ENCODE measurements around the gene MAMSTR.

GRCh38 chr19:48731452-48731851, 11.9 kb upstream of the MAMSTR start:
- TF ChIP-seq CTCF (optimal IDR thresholded peaks at IDR 0.05 in 1 of 3, IDR thresholded peaks at IDR 0.05 in 1 of 3, conservative IDR thresholded peaks at IDR 0.05 in 1 of 3; ENCODE audit: extremely low read depth in 1 of 3, insufficient read depth in 2 of 3, low read length in 3 of 3) (no peak), EZH2 (IDR thresholded peaks at IDR 0.05; ENCODE audit: low read length) (no peak)
